ENCODE data around the gene JARID2. TPM values are rescaled to one million over a fixed set of nuclear protein-coding genes. Genes with fewer than 3 reads are reported as not detected.

JARID2 gene
- total RNA-seq, 1 donor from 2014 or later: 5.0 TPM

GRCh38 chr6:15357782-15358181 lies 111.9 kb downstream of the JARID2 start:
- DNase-seq (ENCODE audit: low spot score in 2 of 2): no peak
- TF ChIP-seq CTCF (IDR thresholded peaks at IDR 0.05): no peak
- intact Hi-C loops (cut with DNase I): no loop called here
- Histone ChIP-seq H3K9me3 (no peaks in the 10 kb centered on the region), H3K27ac (no peak overlapping the region), H3K4me1 (no peaks in the 10 kb centered on the region), H3K4me3 (no peak overlapping the region), H3K36me3 (no peaks in the 10 kb centered on the region), H3K27me3 (no peaks in the 10 kb centered on the region)

GRCh38 chr6:15358579-15359327 lies 112.9 kb downstream of the JARID2 start:
- no peaks in the 10 kb centered on the region for H3K36me3 ChIP-seq
- no peaks in the 10 kb centered on the region for H3K4me1 ChIP-seq
- no peaks in the 10 kb centered on the region for H3K27me3 ChIP-seq
- no peak overlapping the region for H3K4me3 ChIP-seq
- TF ChIP-seq CTCF (IDR thresholded peaks at IDR 0.05): no peak
- DNase-seq (ENCODE audit: low spot score in 2 of 2): no peak
- intact Hi-C loops (cut with DNase I): no loop called here
- no peaks in the 10 kb centered on the region for H3K9me3 ChIP-seq
- no peak overlapping the region for H3K27ac ChIP-seq

- Histone ChIP-seq H3K4me3 (no peak overlapping the region), H3K4me1 (no peaks in the 10 kb centered on the region), H3K27me3 (no peaks in the 10 kb centered on the region), H3K36me3 (no peaks in the 10 kb centered on the region), H3K27ac (no peak overlapping the region), H3K9me3 (no peaks in the 10 kb centered on the region)
- no peak for TF ChIP-seq CTCF (IDR thresholded peaks at IDR 0.05)
- no peak for DNase-seq (ENCODE audit: low spot score in 2 of 2)
- intact Hi-C loops (cut with DNase I): no loop called here
Measured at GRCh38 chr6:15359335-15359862, 113.5 kb downstream of the JARID2 start.

- intact Hi-C loops (cut with DNase I): no loop called here
- H3K36me3 ChIP-seq: no peaks in the 10 kb centered on the region
- H3K4me3 ChIP-seq: no peak overlapping the region
- no peak for TF ChIP-seq CTCF (IDR thresholded peaks at IDR 0.05)
- no peak for DNase-seq (ENCODE audit: low spot score in 2 of 2)
- H3K27ac ChIP-seq: no peak overlapping the region
- H3K27me3 ChIP-seq: no peaks in the 10 kb centered on the region
- no peaks in the 10 kb centered on the region for H3K4me1 ChIP-seq
- H3K9me3 ChIP-seq: no peaks in the 10 kb centered on the region
Measured at GRCh38 chr6:15360300-15360699, 114.4 kb downstream of the JARID2 start.

- Histone ChIP-seq H3K9me3 (no peaks in the 10 kb centered on the region), H3K27ac (no peak overlapping the region), H3K4me1 (no peaks in the 10 kb centered on the region), H3K36me3 (no peaks in the 10 kb centered on the region), H3K4me3 (no peak overlapping the region), H3K27me3 (no peaks in the 10 kb centered on the region)
- TF ChIP-seq CTCF (IDR thresholded peaks at IDR 0.05): no peak
- intact Hi-C loops (cut with DNase I): no loop called here
- DNase-seq (ENCODE audit: low spot score in 2 of 2): no peak
Measured at GRCh38 chr6:15361197-15361596, 115.3 kb downstream of the JARID2 start.

Measured in ascending aorta (tissue), 2 donors.